Measurements from ENCODE around the gene C19orf12.

Gene C19orf12

DNA sequence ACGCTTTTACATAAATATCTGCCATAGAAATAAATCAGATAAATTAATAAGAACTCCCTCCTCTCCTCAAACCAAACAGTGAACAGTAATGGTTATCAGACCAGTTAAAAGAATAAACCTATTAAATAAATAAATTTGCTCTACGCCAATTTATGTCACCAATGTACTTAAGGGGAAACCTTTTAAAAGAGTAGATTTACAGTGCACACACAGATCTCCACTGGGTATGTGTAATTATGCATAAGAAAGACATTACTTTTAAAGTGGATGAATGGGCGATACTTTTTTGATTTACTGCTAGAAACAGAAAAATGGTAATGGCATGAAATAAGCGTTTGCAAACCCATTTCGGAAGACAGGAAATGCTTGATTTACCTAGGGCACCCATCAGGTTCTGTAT, 34.9 kb upstream of the C19orf12 start:
- no peak for ATAC-seq (replicated peaks; ENCODE audit: extremely low read depth, poor library complexity, severe bottlenecking)
- no peak overlapping the region for H3K4me3 Mint-ChIP-seq
- no peaks in the 10 kb centered on the region for H3K4me1 Mint-ChIP-seq
- H3K9me3 Mint-ChIP-seq, result no peaks in the 10 kb centered on the region
- H3K36me3 Mint-ChIP-seq (ENCODE audit: insufficient read depth), result no peaks in the 10 kb centered on the region
- no peak overlapping the region for H3K27ac Mint-ChIP-seq (ENCODE audit: low read depth)
- no peak for DNase-seq (ENCODE audit: low spot score in 2 of 2)
- peaks cover 14% of the 10 kb centered on the region for H3K27me3 Mint-ChIP-seq

DNA sequence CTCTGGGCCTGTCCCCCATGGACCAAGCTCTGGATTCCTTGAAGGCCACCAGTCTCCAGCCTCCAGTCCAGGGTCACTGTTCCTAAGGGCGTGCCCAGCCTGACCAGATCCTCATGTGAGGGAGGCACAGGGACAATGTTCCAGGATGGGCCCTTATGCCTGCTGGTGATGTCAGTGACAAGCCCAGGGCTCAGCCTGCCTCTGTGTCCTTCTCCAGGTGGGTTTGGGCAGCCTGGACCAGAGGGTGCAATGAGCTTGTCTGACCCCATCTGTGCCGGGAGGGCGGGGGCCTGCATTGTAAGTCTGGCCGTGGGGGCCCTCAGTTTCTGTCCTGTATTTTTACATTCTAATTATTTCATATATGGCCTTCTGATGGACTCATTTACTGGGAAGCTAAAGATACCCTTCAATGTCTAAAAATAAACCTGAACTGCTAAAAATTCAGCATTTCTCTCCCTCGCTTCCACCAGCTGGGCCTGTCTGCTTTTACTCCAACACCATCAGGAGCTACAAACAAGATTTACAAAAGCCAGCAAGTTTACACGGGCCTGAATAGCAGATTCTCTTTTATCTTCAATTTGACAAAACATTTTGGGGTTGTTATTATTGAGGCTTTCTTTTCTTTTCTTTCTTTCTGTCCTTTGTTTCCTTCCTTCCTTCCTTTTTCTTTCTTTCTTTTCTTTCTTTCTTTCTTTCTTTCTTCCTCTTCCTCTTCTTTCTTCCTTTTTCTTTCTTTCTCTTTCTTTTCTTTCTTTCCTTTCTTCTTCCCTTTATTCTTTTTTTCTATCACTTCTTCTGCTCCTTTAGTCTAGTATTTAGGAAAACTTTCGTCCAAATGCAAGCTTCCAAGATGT, 34.2 kb upstream of the C19orf12 start:
- ATAC-seq (replicated peaks; ENCODE audit: extremely low read depth, poor library complexity, severe bottlenecking), result no peak
- Mint-ChIP-seq H3K27ac (ENCODE audit: low read depth) (no peak overlapping the region), H3K4me3 (no peak overlapping the region), H3K9me3 (no peaks in the 10 kb centered on the region), H3K27me3 (peaks cover 14% of the 10 kb centered on the region), H3K36me3 (ENCODE audit: insufficient read depth) (no peaks in the 10 kb centered on the region), H3K4me1 (no peaks in the 10 kb centered on the region)
- DNase-seq (ENCODE audit: low spot score in 2 of 2), result no peak

DNA sequence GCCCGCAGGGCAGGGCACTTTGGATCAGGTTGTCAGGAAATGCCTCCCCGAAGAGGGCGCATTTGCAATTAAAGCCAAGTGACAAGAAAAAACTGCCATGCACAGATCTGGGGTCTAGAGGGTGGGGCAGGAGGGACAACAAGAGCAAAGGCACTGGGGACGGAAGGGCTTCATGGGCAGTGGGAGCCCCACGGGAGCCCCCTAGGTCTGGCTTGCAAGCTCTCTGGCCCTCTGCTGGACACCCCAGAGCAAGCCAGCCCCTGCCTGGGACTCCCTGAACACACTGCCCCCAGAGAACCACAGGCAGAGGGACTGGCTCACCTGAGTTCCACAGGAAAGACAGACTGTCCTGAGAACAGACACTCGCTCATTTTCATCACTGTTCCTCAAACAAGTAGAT, 30.2 kb upstream of the C19orf12 start:
- Mint-ChIP-seq H3K27me3 (peaks cover 12% of the 10 kb centered on the region), H3K4me1 (no peaks in the 10 kb centered on the region), H3K36me3 (ENCODE audit: insufficient read depth) (no peaks in the 10 kb centered on the region), H3K27ac (ENCODE audit: low read depth) (no peak overlapping the region), H3K9me3 (no peaks in the 10 kb centered on the region), H3K4me3 (no peak overlapping the region)
- DNase-seq (ENCODE audit: low spot score in 2 of 2) (no peak), ATAC-seq (replicated peaks; ENCODE audit: extremely low read depth, poor library complexity, severe bottlenecking) (no peak)

DNA sequence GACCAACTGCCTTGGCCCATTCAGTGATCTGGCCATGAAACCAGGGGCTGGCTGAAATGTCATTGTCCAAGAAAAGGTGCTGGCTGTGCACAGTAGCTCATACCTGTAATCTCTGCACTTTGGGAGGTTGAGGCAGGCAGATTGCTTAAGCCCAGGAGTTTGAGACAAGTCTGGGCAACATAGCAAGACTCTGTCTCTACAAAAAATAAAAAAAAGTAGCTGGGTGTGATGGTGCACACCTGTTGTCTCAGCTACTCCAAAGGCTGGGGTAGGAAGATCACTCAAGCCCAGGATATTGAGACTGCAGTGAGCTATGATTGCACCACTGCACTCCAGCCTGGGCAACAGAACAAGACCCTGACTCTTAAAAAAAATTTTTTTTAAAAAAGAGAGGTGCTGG, 28.6 kb upstream of the C19orf12 start:
- Mint-ChIP-seq H3K36me3 (ENCODE audit: insufficient read depth) (no peaks in the 10 kb centered on the region), H3K27ac (ENCODE audit: low read depth) (no peak overlapping the region), H3K27me3 (peaks cover 17% of the 10 kb centered on the region), H3K4me1 (no peaks in the 10 kb centered on the region), H3K9me3 (no peaks in the 10 kb centered on the region), H3K4me3 (no peak overlapping the region)
- no peak for DNase-seq (ENCODE audit: low spot score in 2 of 2)
- ATAC-seq (replicated peaks; ENCODE audit: extremely low read depth, poor library complexity, severe bottlenecking), result no peak

DNA sequence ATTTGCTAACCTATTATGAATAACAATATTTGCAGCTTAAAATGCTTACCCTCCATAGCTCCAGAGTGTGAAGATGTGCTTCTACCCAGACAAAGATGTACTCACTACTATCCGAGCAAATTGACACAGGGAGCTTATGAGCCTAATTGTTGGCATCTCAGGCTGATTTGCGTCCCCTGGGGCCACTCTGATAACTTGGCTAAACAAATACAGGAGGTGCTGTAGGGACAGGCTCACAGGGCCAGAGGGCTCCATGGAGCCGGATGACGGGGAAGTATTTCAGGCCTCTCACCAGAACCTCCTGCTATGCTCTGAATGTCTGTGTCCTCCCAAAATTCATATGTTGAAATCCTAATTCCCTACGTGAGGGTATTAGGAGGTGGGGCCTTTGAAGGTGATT, 26.7 kb upstream of the C19orf12 start:
- Mint-ChIP-seq H3K27ac (ENCODE audit: low read depth) (no peak overlapping the region), H3K27me3 (peaks cover 31% of the 10 kb centered on the region), H3K4me1 (no peaks in the 10 kb centered on the region), H3K9me3 (no peaks in the 10 kb centered on the region), H3K36me3 (ENCODE audit: insufficient read depth) (peaks cover 1% of the 10 kb centered on the region), H3K4me3 (no peak overlapping the region)
- no peak for DNase-seq (ENCODE audit: low spot score in 2 of 2)
- no peak for ATAC-seq (replicated peaks; ENCODE audit: extremely low read depth, poor library complexity, severe bottlenecking)

DNA sequence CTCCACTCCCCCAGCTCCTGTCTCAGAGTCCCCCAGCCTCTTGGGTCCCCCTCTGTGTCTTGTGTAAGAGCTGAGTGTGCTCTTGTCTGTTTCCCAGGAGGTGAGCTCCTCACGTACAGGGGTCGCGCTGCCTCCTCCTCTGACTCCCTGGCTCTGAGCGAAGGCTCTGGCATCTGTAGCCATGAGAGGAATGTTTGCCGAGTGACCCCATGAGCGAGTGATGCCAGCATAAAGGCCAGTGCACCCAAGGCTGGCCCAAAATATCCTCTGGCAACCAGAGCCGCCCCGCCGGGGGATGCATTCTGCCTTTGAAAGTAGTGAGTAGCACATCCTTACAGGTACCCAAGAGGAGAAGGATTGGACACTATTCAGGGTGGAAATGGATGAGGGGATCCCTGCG, 26.2 kb upstream of the C19orf12 start:
- Mint-ChIP-seq H3K36me3 (ENCODE audit: insufficient read depth) (peaks cover 1% of the 10 kb centered on the region), H3K27ac (ENCODE audit: low read depth) (no peak overlapping the region), H3K4me1 (no peaks in the 10 kb centered on the region), H3K27me3 (peaks cover 36% of the 10 kb centered on the region), H3K4me3 (no peak overlapping the region), H3K9me3 (no peaks in the 10 kb centered on the region)
- ATAC-seq (replicated peaks; ENCODE audit: extremely low read depth, poor library complexity, severe bottlenecking) (no peak), DNase-seq (ENCODE audit: low spot score in 2 of 2) (no peak)

DNA sequence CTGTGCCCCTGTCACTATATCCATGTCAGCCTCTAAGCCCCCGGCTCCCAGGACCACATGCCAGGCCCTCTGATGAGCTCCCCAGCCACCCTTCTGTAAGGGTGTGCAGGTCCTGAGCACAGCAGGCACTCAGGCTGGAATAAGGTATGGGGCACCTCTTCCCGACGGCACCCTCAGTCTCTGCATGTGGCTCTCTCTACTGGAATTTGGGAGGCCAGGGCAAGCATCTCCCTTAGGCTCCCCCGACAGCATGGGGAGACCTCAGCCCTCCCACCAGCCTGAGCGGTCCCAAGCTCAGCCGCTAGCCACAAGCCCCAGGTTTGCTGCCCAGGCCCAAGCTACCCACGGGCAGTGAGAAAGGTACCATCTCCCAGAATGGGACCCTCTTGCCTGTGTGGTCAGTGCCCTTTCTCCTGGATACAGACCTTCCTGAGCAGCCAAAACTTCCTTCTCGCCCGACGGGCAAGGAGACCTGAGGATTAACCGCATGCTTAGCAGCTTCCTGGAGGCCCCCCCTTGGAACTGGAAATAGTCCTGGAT, 22.5 kb upstream of the C19orf12 start:
- Mint-ChIP-seq H3K9me3 (no peaks in the 10 kb centered on the region), H3K4me3 (no peak overlapping the region), H3K36me3 (ENCODE audit: insufficient read depth) (peaks cover 1% of the 10 kb centered on the region), H3K4me1 (no peaks in the 10 kb centered on the region), H3K27ac (ENCODE audit: low read depth) (no peak overlapping the region), H3K27me3 (peaks cover 61% of the 10 kb centered on the region)
- ATAC-seq (replicated peaks; ENCODE audit: extremely low read depth, poor library complexity, severe bottlenecking) (no peak), DNase-seq (ENCODE audit: low spot score in 2 of 2) (no peak)

DNA sequence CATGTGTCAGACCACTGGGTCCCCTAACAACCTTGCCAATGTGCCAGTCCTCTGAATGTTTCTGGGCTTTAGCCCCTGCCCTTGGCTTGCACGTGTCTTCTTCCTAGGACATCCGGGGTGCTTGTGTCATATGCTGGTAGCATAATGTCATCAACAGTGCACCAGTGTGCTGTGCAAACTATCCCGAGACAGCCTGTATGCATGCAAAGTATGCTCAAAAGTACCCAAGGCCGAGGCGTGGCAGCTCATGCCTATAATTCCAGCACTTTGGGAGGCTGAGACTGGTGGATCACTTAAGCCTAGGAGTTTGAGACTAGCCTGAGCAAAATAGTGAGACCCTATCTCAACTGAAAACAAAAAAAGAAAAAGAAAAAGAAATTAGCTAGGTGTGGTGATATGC, 20.8 kb upstream of the C19orf12 start:
- Mint-ChIP-seq H3K4me1 (no peaks in the 10 kb centered on the region), H3K36me3 (ENCODE audit: insufficient read depth) (peaks cover 1% of the 10 kb centered on the region), H3K4me3 (no peak overlapping the region), H3K27ac (ENCODE audit: low read depth) (no peak overlapping the region), H3K27me3 (peaks cover 55% of the 10 kb centered on the region), H3K9me3 (no peaks in the 10 kb centered on the region)
- DNase-seq (ENCODE audit: low spot score in 2 of 2) (no peak), ATAC-seq (replicated peaks; ENCODE audit: extremely low read depth, poor library complexity, severe bottlenecking) (no peak)

DNA sequence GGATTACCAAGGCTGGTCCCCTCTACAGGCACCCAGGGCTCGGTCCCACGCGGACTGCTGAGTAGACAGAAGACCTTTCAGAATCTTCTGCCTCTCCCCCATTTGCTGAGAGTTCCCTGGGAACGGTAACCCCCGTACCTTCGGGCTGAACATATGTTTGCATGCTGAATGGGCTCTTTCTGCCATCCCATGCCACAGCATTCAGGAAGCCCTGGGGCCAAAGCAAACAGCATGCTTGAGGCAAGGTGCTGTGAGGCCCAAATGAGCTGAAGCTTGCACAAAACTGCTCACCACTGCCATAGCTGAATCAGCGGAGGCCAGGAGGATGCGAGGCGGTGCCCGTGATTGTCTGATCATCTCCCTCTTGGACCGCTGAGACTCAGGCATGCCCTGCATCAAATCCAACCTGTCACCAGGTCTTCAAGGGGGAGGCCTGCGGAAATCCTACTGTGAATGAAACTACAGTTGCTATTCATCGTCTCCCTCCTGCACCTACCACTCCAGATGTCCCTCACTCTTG, 16.3 kb upstream of the C19orf12 start:
- no peak for ATAC-seq (replicated peaks; ENCODE audit: extremely low read depth, poor library complexity, severe bottlenecking)
- H3K4me1 Mint-ChIP-seq, result no peaks in the 10 kb centered on the region
- H3K4me3 Mint-ChIP-seq, result no peak overlapping the region
- H3K27me3 Mint-ChIP-seq, result peaks cover 64% of the 10 kb centered on the region
- H3K27ac Mint-ChIP-seq (ENCODE audit: low read depth), result no peak overlapping the region
- no peaks in the 10 kb centered on the region for H3K9me3 Mint-ChIP-seq
- no peaks in the 10 kb centered on the region for H3K36me3 Mint-ChIP-seq (ENCODE audit: insufficient read depth)
- DNase-seq (ENCODE audit: low spot score in 2 of 2), result no peak

DNA sequence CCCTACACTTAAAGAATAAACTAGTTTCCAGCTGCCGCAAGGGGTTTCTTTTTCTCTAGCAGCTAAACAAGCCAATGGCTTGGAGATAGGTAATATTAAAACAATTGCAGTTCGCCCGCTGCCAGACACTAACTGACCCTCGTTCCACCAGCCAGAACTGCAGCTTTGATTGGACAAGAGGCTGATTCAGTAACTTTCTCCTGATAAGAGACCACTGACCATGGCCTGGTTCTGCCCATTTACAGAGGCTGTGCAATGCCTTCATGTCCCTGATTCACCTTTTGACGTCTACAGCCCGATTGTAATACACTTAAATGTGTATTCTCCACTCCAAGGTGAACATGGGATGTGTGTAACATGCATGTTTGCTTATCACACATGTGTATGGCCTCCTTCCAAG, 12.8 kb upstream of the C19orf12 start:
- no peak overlapping the region for H3K4me3 Mint-ChIP-seq
- ATAC-seq (replicated peaks; ENCODE audit: extremely low read depth, poor library complexity, severe bottlenecking) (no peak), DNase-seq (ENCODE audit: low spot score in 2 of 2) (no peak)
- H3K27me3 Mint-ChIP-seq, result peaks cover 64% of the 10 kb centered on the region
- H3K27ac Mint-ChIP-seq (ENCODE audit: low read depth), result no peak overlapping the region
- H3K9me3 Mint-ChIP-seq, result no peaks in the 10 kb centered on the region
- no peaks in the 10 kb centered on the region for H3K4me1 Mint-ChIP-seq
- peaks cover 1% of the 10 kb centered on the region for H3K36me3 Mint-ChIP-seq (ENCODE audit: insufficient read depth)

DNA sequence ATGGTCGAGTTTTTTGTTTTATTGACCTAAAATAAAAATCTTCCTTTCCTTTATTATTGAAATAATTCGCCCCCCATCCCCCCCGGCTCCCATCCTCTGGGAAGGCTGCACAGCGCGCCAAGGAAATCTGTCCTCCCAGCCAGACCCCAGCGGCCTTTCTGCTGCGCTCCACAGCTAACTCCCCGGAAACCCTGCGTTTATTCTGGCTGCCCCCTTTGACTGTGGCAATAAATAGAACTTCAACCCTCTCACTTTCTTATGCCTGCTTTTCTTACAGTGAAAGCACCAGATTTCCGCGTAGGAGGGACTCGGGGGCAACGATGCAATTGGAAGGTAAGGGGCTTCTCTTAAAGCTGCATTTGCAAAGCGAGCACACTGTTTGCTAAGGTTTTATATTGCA, 9.7 kb upstream of the C19orf12 start:
- Mint-ChIP-seq H3K4me1 (no peaks in the 10 kb centered on the region), H3K27ac (ENCODE audit: low read depth) (no peak overlapping the region), H3K27me3 (peaks cover 59% of the 10 kb centered on the region), H3K9me3 (no peaks in the 10 kb centered on the region), H3K36me3 (ENCODE audit: insufficient read depth) (peaks cover 1% of the 10 kb centered on the region), H3K4me3 (peak overlapping the region; percentile 25)
- ATAC-seq (replicated peaks; ENCODE audit: extremely low read depth, poor library complexity, severe bottlenecking) (no peak), DNase-seq (ENCODE audit: low spot score in 2 of 2) (no peak)

DNA sequence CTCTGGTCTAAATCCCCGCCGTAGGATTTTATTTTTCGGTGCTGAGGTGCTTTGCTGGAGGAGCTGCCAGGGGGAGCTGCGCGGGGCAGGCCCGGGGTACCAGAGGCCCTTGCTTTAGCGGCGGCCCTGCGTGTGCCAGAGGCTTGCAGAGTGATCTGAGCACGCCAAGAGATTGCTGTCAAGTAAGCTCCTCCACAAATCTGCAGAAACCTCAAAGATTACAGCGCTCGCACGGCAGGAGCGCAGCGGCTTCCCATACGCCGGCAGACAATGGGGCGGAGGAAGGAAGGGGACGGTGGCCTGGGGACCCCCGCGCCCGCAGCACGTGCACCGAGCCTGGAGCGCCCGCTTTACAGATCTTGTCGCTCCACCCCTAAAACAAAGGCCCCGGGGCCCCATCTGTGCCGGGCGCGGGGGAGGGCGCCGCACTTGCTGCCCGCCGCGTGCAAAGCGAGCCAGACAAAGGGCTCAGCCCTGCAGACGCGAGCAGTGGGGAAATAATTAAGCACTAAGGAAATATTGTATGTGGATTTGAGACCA, 9.1 kb upstream of the C19orf12 start:
- Mint-ChIP-seq H3K27me3 (peaks cover 53% of the 10 kb centered on the region), H3K4me3 (peak overlapping the region; percentile 25), H3K27ac (ENCODE audit: low read depth) (no peak overlapping the region), H3K4me1 (no peaks in the 10 kb centered on the region), H3K36me3 (ENCODE audit: insufficient read depth) (peaks cover 1% of the 10 kb centered on the region), H3K9me3 (no peaks in the 10 kb centered on the region)
- ATAC-seq (replicated peaks; ENCODE audit: extremely low read depth, poor library complexity, severe bottlenecking), result peak; percentile 60
- DNase-seq (ENCODE audit: low spot score in 2 of 2), result no peak

DNA sequence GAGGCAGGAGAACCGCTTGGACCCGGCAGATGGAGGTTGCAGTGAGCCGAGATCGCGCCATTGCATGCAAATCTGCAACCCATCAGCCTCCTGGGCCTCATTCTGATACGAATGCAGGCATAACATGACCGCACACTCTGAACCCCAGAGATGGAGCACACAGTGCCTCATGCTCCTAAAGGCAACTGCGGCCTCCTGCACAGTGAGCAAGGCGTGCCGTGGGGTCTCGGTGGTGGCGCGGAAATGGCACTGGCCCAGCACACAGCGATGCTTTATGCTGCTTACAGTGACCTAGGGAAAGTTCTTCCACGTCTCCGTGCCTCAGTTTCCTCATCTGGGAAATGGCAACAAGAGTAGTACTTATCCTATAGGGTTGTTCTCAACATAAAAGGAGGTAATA, 2.0 kb upstream of the C19orf12 start:
- Mint-ChIP-seq H3K4me1 (peaks cover 42% of the 10 kb centered on the region), H3K27me3 (no peaks in the 10 kb centered on the region), H3K36me3 (ENCODE audit: insufficient read depth) (peaks cover 22% of the 10 kb centered on the region), H3K4me3 (no peak overlapping the region), H3K27ac (ENCODE audit: low read depth) (no peak overlapping the region), H3K9me3 (no peaks in the 10 kb centered on the region)
- DNase-seq (ENCODE audit: low spot score in 2 of 2) (no peak), ATAC-seq (replicated peaks; ENCODE audit: extremely low read depth, poor library complexity, severe bottlenecking) (no peak)

Data from central memory CD8-positive, alpha-beta T cell (primary cell).